Measurements from ENCODE around the gene SBK2. TPM values are rescaled to one million over a fixed set of nuclear protein-coding genes. Genes with fewer than 3 reads are reported as not detected.

The SBK2 gene
- total and polyA plus RNA-seq, 9 of the 15 experiments (the other 6 are each of a cell fraction or from before 2014, with no cell fraction given): not detected

GRCh38 chr19:55563261-55563690, 26.3 kb upstream of the SBK2 start:
- no peak for TF ChIP-seq ZNF174 (CRISPR knock-in tag; IDR thresholded peaks at IDR 0.05)
- no peak for TF ChIP-seq KDM1A (IDR thresholded peaks at IDR 0.05)
- TF ChIP-seq GABPB1 (CRISPR knock-in tag; IDR thresholded peaks at IDR 0.05): no peak
- TF ChIP-seq CREB5 (CRISPR knock-in tag; IDR thresholded peaks at IDR 0.05): no peak
- TF ChIP-seq TCFL5 (CRISPR knock-in tag; conservative IDR thresholded peaks at IDR 0.05): no peak
- no peak for TF ChIP-seq HNRNPL (IDR thresholded peaks at IDR 0.05; ENCODE audit: low read depth, low read length)
- TF ChIP-seq ESRRA (IDR thresholded peaks at IDR 0.05; ENCODE audit: borderline replicate concordance, low read depth): no peak
- TF ChIP-seq ELF2 (CRISPR knock-in tag; IDR thresholded peaks at IDR 0.05): no peak
- TF ChIP-seq NELFE (IDR thresholded peaks at IDR 0.05; ENCODE audit: insufficient read depth, insufficient read length): no peak
- TF ChIP-seq TSC22D4 (tag; IDR thresholded peaks at IDR 0.05): no peak
- no peak for TF ChIP-seq ILF3 (IDR thresholded peaks at IDR 0.05; ENCODE audit: borderline replicate concordance)
- TF ChIP-seq NCOA1 (IDR thresholded peaks at IDR 0.05; ENCODE audit: low read depth): no peak
- H3K27ac ChIP-seq (ENCODE audit: extremely low read depth, low read depth, low read length): no peak overlapping the region
- peak overlapping the region in 1 of 2 experiments; percentile 6; a peak in 1 of 4 replicates for H3K9ac ChIP-seq (ENCODE audit: insufficient read depth in 1 of 2, low read depth in 2 of 2, low read length in 2 of 2)
- no peaks in the 10 kb centered on the region for H3K9me1 ChIP-seq (ENCODE audit: control insufficient read depth, insufficient read depth, low read length)
- H3K4me3 ChIP-seq: no peak overlapping the region
- intact Hi-C loops (cut with micrococcal nuclease): no loop called here
- 36% methylated on average over 11 of the region's 12 CpGs for WGBS (ENCODE audit: insufficient coverage, low coverage, missing lambda C conversion rate)
- H4K20me1 ChIP-seq (replicated peaks; ENCODE audit: control insufficient read depth, insufficient read depth, low read length): no peaks in the 10 kb centered on the region
- no peak for DNase-seq (ENCODE audit: extremely low read depth in 1 of 4, low spot score in 3 of 4)
- no peak overlapping the region for H3K4me2 ChIP-seq (ENCODE audit: insufficient read depth, low read length)
- CTCF ChIA-PET (ENCODE audit: low intra/inter-chr PET ratio): no interaction called here
- H3K27me3 ChIP-seq (ENCODE audit: control insufficient read depth in 2 of 2, insufficient read depth in 2 of 2, low read length in 2 of 2): peaks cover 5 to 7% of the 10 kb centered on the region in 2 experiments; a peak in 4 of 5 replicates
- H2AFZ ChIP-seq (ENCODE audit: low read depth, low read length): no peak overlapping the region
- H3K9me3 ChIP-seq (replicated peaks; ENCODE audit: control insufficient read depth, insufficient read depth, low read depth, low read length): no peaks in the 10 kb centered on the region; the same call in 1 of the 2 replicates
- POLR2A ChIA-PET: no interaction called here
- in situ Hi-C loops (cut with MboI): no loop called here
- ATAC-seq: peak; percentile 44
- no peaks in the 10 kb centered on the region for H3K36me3 ChIP-seq (ENCODE audit: control insufficient read depth, insufficient read depth, low read length)
- peaks cover 0 to 7% of the 10 kb centered on the region in 2 experiments; a peak in 2 of 5 replicates for H3K4me1 ChIP-seq (replicated peaks in 1 of 2; ENCODE audit: control insufficient read depth in 2 of 2, insufficient read depth in 2 of 2, low read length in 2 of 2)
- no peaks in the 10 kb centered on the region for H3K79me2 ChIP-seq (ENCODE audit: control insufficient read depth, insufficient read depth, low read length)
- FAIRE-seq: no peak
- BruUV-seq (replicated peaks): no TSS peak
